Measurements from ENCODE around the gene CRELD2.

CRELD2 gene

DNA sequence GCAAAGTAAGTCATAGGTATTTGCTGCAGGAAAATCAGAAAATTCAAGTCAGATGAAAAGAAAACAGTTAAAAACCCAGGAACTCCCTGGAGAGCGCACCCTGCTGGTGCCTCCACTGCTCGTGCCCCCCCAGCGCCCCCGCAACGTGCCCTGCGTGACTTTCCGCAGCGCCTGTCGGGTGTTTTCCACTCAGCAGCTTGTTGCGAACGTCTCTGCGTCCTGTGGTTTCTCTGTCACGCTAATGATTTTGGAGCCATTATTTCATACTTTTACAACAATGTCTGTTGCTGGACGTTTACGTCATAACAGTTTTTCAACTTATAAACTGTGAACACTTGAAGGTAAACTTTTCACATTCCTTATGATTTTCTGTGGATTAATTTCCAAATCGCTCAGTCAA lies 5.0 kb downstream of the CRELD2 start:
- Mint-ChIP-seq H3K4me1 (peaks cover 11% of the 10 kb centered on the region), H3K27ac (no peak overlapping the region), H3K9me3 (no peaks in the 10 kb centered on the region), H3K4me3 (peak overlapping the region in 2 of 3 experiments; percentile 21 to 60), H3K27me3 (ENCODE audit: low read depth) (peaks cover 4% of the 10 kb centered on the region), H3K36me3 (ENCODE audit: low read depth) (peaks cover 7% of the 10 kb centered on the region)
- TF ChIP-seq, protein P1, sequence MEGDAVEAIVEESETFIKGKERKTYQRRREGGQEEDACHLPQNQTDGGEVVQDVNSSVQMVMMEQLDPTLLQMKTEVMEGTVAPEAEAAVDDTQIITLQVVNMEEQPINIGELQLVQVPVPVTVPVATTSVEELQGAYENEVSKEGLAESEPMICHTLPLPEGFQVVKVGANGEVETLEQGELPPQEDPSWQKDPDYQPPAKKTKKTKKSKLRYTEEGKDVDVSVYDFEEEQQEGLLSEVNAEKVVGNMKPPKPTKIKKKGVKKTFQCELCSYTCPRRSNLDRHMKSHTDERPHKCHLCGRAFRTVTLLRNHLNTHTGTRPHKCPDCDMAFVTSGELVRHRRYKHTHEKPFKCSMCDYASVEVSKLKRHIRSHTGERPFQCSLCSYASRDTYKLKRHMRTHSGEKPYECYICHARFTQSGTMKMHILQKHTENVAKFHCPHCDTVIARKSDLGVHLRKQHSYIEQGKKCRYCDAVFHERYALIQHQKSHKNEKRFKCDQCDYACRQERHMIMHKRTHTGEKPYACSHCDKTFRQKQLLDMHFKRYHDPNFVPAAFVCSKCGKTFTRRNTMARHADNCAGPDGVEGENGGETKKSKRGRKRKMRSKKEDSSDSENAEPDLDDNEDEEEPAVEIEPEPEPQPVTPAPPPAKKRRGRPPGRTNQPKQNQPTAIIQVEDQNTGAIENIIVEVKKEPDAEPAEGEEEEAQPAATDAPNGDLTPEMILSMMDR (IDR thresholded peaks at IDR 0.05; ENCODE audit: unreplicated experiment in 3 of 3): no peak

DNA sequence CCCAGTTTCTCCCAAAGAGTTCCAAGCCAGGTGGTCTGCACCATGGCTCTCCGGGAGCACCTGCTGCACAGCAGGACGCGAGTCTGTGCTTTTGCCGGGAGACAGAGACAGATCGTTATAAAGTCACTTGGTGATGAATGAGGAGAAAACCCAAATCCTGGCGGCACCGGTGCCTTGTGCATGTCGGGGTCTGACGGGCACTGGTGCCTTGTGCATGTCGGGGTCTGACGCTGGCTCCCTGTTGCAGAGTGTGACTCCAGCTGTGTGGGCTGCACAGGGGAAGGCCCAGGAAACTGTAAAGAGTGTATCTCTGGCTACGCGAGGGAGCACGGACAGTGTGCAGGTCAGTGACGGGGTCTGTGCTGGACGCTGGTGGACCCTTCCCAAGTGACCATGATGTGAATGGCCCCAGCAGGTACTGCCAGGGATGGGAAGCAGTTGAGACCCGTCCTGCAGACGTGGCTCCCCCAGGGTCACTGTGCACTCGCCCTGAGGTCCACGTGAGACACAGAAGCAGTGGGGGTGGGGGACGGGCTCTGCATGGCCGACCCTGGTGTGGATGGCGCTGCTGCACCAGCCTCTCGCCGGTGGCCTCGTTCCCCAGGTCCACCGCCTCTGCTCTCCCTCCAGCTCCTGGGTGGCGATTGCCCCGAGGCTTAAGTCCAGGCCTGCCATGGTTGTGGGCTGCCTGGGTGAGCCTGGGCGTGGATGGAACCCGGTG lies 5.8 kb downstream of the CRELD2 start:
- H3K27ac Mint-ChIP-seq: no peak overlapping the region
- H3K4me1 Mint-ChIP-seq: peaks cover 11% of the 10 kb centered on the region
- peaks cover 7% of the 10 kb centered on the region for H3K36me3 Mint-ChIP-seq (ENCODE audit: low read depth)
- H3K9me3 Mint-ChIP-seq: no peaks in the 10 kb centered on the region
- TF ChIP-seq, protein P1 (IDR thresholded peaks at IDR 0.05; ENCODE audit: unreplicated experiment in 3 of 3): no peak
- H3K27me3 Mint-ChIP-seq (ENCODE audit: low read depth): peaks cover 4% of the 10 kb centered on the region
- H3K4me3 Mint-ChIP-seq: no peak overlapping the region

DNA sequence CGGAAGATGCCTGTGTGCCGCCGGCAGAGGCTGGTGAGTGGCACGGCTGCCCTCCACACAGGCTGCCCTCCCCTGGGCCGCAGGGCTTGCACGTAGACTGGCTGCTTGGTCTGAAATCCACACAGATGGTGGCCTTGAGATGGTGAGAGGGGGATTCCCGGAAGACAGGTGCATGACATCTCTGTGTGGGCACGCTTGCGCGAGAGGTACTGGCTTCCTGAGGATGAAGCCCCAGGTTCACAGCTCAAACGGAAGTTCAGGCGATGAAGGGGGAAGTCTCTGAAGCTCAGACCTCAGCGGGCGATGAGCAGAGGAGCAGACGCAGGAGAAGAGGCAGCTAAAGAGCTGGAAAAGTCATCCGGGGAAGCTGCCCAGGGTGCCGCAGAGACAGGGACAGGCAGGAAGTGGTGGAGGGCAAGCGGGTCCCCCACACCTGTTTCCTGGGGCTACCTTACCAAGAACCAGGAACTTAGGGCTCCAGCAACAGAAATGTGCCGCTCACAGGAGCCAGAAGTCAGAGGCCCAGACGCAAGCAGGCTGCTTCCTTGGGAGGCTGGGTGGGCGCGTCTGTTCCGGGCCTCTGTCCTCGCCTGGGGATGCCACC lies 7.2 kb downstream of the CRELD2 start:
- H3K27ac Mint-ChIP-seq: no peak overlapping the region
- peaks cover 3% of the 10 kb centered on the region for H3K4me1 Mint-ChIP-seq
- TF ChIP-seq, protein P1 (IDR thresholded peaks at IDR 0.05; ENCODE audit: unreplicated experiment in 3 of 3): no peak
- H3K9me3 Mint-ChIP-seq: no peaks in the 10 kb centered on the region
- peaks cover 8% of the 10 kb centered on the region for H3K27me3 Mint-ChIP-seq (ENCODE audit: low read depth)
- no peak overlapping the region for H3K4me3 Mint-ChIP-seq
- peaks cover 7% of the 10 kb centered on the region for H3K36me3 Mint-ChIP-seq (ENCODE audit: low read depth)

DNA sequence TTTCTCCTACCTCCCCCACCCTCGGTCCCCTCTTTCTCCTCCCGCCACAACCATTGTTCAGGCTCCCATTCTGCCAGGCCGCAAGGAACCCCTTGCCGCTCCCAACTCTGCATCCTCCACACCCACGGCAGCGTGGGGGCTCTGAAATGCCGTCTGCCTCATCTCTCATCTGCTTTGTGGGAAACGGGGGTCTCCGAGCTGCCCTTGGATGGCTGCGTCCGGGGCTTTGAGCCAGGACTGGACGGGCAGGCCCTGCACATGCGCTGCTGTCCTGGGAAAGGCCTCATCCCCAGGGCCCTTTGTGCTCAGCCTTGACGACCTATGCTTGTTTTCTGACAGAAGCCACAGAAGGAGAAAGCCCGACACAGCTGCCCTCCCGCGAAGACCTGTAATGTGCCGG lies 8.5 kb downstream of the CRELD2 start:
- Mint-ChIP-seq H3K4me3 (no peak overlapping the region), H3K27me3 (ENCODE audit: low read depth) (peaks cover 15% of the 10 kb centered on the region), H3K4me1 (peaks cover 3% of the 10 kb centered on the region), H3K36me3 (ENCODE audit: low read depth) (peaks cover 7% of the 10 kb centered on the region), H3K27ac (no peak overlapping the region), H3K9me3 (no peaks in the 10 kb centered on the region)
- TF ChIP-seq, protein P1 (IDR thresholded peaks at IDR 0.05; ENCODE audit: unreplicated experiment in 3 of 3): no peak

DNA sequence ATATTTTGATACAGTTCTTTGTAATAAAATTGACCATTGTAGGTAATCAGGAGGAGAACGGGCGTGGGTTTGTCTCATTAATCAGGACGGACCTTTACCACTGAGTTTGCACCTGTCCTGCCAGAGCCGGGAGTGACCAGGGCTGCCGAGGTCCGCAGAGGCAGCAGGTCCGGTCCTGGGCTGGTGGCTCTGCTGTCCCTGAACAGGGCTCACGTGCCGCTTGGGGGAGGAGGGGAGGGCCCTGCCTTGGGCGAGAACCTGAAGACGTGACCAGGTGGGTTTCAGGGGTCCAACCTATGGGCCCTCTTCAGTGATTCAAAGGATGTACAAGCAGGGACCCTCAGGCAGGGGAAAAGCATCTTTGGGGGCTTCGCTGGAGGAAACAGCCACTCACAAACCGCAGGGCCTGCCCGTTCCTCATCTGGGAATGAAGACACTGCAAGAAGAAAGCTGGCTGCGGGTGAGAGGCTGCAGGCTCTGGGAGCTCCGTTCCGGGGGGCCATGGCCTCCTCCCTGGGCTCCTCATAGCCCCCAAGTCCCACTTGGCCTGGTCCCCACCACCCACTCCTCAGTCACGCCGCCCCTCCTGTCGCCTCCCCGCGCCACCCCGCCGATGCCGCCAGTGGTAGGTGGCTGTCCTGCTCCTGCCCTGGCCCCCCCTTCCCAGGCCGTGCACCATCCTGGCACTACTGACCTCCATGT lies 9.2 kb downstream of the CRELD2 start:
- Mint-ChIP-seq H3K36me3 (ENCODE audit: low read depth) (peaks cover 7% of the 10 kb centered on the region), H3K4me3 (no peak overlapping the region), H3K4me1 (peaks cover 3% of the 10 kb centered on the region), H3K27me3 (ENCODE audit: low read depth) (peaks cover 19% of the 10 kb centered on the region), H3K9me3 (no peaks in the 10 kb centered on the region), H3K27ac (no peak overlapping the region)
- TF ChIP-seq, protein P1 (IDR thresholded peaks at IDR 0.05; ENCODE audit: unreplicated experiment in 3 of 3): no peak

All from nephron (organoid).